Stimulated activated memory B cell treated with anti-CD40 and anti-IgM and Interleukin-4, amounts not matched to agents 10 μg/mL and 1 μg/mL and 100 μg/mL, for 72 hours (primary cell): ENCODE data around the gene STARD7.
A peak's percentile ranks its signal among the peaks of the same experiment; 100 is the strongest.

Experiments
- ATAC-seq: fragments of 150-1000 bp; cut with Tn5 transposase; 2 replicates; pipeline ENCODE4 v1.10.0; 2021
- H3K27ac Mint-ChIP-seq: one replicate; pipeline ENCODE4 v1.8.0; 2022; ENCODE audit warnings: mild to moderate bottlenecking, mixed read lengths
- H3K27me3 Mint-ChIP-seq: one replicate; pipeline ENCODE4 v1.8.0; 2022; ENCODE audit warnings: mixed read lengths
- H3K36me3 Mint-ChIP-seq: one replicate; pipeline ENCODE4 v1.8.0; 2022; ENCODE audit warnings: mixed read lengths
- H3K4me1 Mint-ChIP-seq: one replicate; pipeline ENCODE4 v1.8.0; 2022; ENCODE audit warnings: mixed read lengths
- H3K4me3 Mint-ChIP-seq: one replicate; pipeline ENCODE4 v1.8.0; 2022; ENCODE audit warnings: mild to moderate bottlenecking, moderate library complexity, mixed read lengths
- H3K9me3 Mint-ChIP-seq: one replicate; pipeline ENCODE4 v1.8.0; 2022; ENCODE audit warnings: mixed read lengths

Gene STARD7

GRCh38 chr2:96154506-96155380 is 53.9 kb downstream of the STARD7 start:
- Mint-ChIP-seq H3K4me1 (peaks cover 83% of the 10 kb centered on the region), H3K27ac (peak overlapping the region; percentile 92), H3K4me3 (no peak overlapping the region), H3K27me3 (no peaks in the 10 kb centered on the region), H3K36me3 (no peaks in the 10 kb centered on the region), H3K9me3 (no peaks in the 10 kb centered on the region)
- ATAC-seq = no peak

DNA sequence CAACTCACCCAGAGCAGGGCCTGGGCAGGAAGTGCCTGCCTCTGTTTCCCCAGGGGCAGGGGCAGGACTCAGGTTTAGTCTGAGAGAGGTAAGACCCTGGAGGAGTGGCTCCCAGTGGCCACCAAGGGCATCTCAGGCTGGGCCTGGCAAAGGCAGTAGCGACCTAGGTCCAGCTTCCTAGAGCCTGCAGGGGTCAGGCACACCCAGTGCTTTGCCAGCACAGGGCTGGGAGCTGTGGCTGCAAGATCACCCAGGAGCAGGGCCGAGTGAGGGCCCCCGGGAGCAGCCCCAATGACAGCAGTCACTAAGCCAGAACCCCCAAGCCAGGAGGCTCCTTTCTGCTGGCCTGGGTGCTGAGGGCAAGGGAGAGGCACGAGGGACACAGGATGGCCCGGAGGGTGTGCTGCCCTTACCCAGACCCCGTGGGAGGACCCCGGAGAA is 54.6 kb downstream of the STARD7 start:
- Mint-ChIP-seq H3K9me3 (no peaks in the 10 kb centered on the region), H3K27ac (peak overlapping the region; percentile 92), H3K4me3 (no peak overlapping the region), H3K27me3 (no peaks in the 10 kb centered on the region), H3K4me1 (peaks cover 78% of the 10 kb centered on the region), H3K36me3 (no peaks in the 10 kb centered on the region)
- no peak for ATAC-seq

DNA sequence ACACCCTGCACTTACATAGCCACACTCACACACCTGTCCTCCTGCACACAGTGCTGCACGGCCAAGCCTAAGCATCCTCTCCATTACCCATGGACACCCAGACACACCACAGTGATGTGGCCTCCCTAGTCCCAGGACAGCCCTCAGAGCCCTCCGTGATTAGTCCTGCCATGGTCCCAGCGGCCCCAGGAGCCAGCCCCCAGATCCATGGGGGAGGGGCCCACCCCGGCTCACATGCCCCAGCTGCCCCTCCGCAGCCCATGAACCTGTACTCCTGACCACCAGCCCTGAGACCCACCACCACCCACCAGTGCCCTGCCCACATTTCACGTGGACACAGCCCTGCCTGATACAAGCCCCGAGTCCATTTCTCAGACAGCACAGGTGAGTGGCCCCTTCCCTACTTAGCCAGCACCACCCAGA is 55.3 kb downstream of the STARD7 start:
- H3K36me3 Mint-ChIP-seq = no peaks in the 10 kb centered on the region
- H3K27ac Mint-ChIP-seq = peak overlapping the region; percentile 92
- no peaks in the 10 kb centered on the region for H3K27me3 Mint-ChIP-seq
- ATAC-seq = no peak
- H3K9me3 Mint-ChIP-seq = no peaks in the 10 kb centered on the region
- no peak overlapping the region for H3K4me3 Mint-ChIP-seq
- H3K4me1 Mint-ChIP-seq = peaks cover 78% of the 10 kb centered on the region

DNA sequence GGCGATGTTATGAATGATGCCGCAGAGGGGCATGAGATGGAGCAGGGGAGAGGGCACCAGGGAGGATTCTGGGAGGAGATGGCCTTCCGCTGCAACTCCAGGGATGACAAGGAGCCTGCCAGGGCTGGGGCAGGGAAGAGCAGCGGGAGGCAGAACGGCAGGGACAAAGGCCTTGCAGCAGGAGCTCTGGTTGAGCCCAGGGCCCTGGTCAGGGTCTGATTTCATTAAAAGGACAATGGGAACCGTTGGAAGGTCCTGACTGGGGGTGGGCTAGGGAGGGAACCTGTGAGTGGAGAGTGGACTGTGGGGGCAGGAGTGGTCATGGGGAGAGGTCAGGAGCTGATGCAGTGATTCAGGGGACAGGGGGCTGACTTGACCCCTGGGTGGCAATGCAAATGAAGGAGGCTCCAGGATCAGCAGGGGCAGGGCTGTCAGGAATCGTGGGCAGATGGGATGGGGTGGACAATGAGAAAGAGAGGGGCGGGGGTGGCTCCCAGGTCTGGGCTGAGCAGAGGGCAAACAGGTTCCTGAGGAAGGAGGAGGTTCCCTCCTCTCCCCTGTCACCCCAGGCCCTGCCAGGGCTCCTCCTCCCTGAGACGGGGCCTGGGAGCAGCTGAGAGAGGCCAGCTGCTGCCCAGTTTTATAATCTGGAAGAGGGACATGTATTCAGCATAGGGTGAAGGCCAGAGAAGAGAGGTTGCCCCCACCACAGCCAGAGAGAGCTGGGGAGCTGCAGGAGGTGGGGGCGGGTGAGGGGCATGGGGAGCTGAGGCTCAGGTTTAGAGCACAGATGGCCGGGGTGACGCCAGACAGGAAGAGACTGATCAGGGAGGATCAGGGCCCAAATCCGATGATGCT is 56.1 kb downstream of the STARD7 start:
- ATAC-seq = no peak
- Mint-ChIP-seq H3K27me3 (no peaks in the 10 kb centered on the region), H3K4me3 (no peak overlapping the region), H3K36me3 (no peaks in the 10 kb centered on the region), H3K9me3 (no peaks in the 10 kb centered on the region), H3K4me1 (peaks cover 78% of the 10 kb centered on the region), H3K27ac (peak overlapping the region; percentile 92)

DNA sequence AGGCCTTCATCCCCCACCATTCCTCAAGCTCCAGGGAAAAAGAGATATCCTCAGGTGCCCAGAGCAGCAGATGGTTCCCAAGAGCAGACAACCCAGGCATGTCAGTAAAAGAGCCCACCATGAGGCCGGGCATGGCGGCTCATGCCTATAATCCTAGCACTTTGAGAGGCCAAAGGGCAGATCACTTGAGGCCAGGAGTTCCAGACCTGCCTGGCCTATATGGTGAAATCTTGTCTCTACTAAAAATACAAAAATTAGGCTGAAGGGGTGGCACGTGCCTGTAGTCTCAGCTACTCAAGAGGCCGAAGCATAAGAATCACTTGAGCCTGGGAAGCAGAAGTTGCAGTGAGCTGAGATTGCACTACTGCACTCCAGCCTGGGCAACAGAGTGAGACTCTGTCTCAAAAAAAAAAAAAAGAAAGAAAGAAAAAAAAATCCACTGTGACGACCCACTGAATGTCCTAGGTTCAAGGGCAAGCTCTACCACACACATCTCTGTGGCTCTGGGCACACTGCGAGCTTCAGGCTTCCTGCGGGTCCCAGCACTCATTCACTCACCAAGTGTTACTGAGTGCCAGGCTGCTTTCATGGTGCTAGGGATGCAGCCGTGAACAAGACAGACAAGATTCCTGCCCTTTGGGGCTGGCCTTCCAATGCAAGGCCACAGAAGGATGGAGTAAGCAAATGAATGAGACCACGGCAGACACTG is 56.9 kb downstream of the STARD7 start:
- Mint-ChIP-seq H3K27ac (peak overlapping the region; percentile 92), H3K4me1 (peaks cover 78% of the 10 kb centered on the region), H3K27me3 (no peaks in the 10 kb centered on the region), H3K4me3 (no peak overlapping the region), H3K9me3 (no peaks in the 10 kb centered on the region), H3K36me3 (no peaks in the 10 kb centered on the region)
- no peak for ATAC-seq

DNA sequence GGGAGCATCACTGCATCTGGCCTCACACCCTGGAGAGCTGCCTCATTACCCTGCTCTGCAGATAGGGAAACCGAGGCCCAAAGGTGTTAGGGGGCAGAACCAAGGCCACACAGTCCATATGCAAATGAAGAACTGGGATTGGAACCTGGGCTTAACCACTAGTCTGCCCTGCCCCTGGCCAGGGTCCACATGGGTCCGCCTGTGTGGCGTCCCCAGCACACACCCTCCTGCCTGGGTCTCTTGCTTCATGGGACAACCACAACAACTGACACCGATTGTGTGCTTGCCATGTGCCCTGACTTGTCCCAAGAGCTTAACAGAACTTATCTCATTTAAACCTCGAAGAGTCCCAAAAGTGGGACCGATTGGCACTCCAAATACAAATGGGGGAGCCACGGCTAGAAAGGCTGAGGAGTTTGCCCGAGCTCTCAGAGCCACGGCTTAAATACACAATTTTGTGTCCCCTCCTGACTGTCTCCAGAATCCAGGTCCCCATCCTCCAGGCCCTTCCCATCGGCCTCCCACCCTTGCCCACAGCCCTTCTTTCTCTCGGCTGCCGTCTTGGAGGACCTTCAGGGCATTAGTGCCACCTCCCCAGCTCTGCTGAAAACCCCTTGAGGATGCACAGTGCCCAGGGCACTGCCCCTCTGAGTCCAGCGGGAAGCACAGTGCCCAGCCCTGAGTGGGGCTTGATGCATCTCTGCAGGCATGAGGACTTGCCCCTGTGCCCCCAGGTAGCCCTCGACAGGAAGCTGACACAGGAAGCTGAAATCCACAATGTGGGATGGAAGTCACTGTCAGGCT is 57.6 kb downstream of the STARD7 start:
- H3K4me1 Mint-ChIP-seq = peaks cover 78% of the 10 kb centered on the region
- no peak for ATAC-seq
- H3K27me3 Mint-ChIP-seq = no peaks in the 10 kb centered on the region
- no peaks in the 10 kb centered on the region for H3K36me3 Mint-ChIP-seq
- no peaks in the 10 kb centered on the region for H3K9me3 Mint-ChIP-seq
- H3K4me3 Mint-ChIP-seq = no peak overlapping the region
- H3K27ac Mint-ChIP-seq = peak overlapping the region; percentile 92

GRCh38 chr2:96150007-96150640 is 58.5 kb downstream of the STARD7 start:
- H3K4me1 Mint-ChIP-seq = peaks cover 76% of the 10 kb centered on the region
- H3K27ac Mint-ChIP-seq = peak overlapping the region; percentile 66
- H3K9me3 Mint-ChIP-seq = no peaks in the 10 kb centered on the region
- ATAC-seq = no peak
- no peaks in the 10 kb centered on the region for H3K36me3 Mint-ChIP-seq
- no peaks in the 10 kb centered on the region for H3K27me3 Mint-ChIP-seq
- no peak overlapping the region for H3K4me3 Mint-ChIP-seq

DNA sequence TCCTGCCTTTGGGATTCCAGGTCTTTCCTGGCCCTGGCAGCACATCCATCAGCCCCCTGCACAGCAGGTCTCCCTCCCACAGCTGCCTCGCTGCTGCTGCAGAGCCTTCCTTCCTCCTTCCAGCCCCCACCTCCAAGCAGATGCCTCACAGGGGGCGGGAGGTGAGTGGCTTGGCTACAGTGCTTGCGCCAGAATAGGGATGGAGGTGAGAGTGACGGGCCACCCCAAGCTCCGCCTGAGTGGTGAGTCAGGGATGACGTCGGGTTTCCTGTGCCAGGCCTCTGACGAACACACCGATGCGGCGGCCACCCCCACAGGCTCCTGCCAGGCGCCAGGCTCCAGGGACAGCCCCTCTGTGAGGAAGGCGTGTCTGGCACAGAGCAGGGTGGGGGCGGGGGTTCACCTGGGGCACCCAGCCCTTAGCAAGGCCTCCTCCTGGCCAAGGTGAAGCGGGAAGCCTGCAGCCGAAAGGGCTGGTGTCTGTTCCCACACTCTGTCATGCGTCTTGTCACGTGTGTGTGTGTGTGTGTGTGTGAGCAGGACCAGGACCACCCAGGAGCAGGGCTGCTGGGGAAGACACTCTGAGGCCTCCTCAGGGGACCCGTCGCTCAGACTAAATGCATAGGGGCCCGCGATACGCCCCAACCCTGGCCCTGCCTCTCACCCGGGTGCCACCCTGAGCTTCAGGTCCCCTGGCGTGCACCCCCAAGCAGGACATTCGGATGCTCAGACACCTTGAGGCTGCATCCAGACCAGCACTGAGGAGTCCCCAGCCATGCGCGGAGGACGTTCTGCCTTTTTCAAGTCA is 60.0 kb downstream of the STARD7 start:
- Mint-ChIP-seq H3K9me3 (no peaks in the 10 kb centered on the region), H3K27me3 (no peaks in the 10 kb centered on the region)

DNA sequence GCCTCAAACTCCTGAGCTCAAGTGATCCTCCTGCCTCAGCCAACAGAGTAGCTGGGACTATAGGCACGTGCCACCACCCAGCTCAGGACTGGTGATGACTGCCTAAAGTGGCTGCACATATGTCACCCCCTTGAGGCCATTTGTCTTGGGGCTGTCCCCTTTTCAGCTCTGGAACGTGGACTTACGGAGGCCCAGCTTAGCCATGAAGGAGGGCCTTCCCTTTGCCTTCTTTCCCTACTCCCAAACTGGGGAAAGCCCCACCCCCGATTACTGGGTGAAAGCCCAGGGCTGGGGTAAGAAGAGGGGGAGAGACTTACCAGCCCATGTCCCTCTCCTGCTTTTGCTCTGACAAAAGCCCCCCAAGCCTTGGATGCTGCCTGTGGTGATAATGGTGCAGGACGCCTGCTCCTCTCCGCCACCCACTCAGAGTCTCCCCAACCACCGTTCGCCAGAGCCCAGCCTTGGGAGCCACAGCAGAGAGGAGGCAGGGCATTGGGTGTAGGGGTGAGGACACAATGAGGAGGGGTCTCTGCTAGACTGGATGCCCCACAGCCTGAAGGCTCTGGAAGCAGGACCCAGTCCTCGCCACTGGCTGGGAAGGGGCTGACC is 60.9 kb downstream of the STARD7 start:
- ATAC-seq = no peak
- Mint-ChIP-seq H3K9me3 (no peaks in the 10 kb centered on the region), H3K27me3 (no peaks in the 10 kb centered on the region), H3K4me3 (peak overlapping the region; percentile 49), H3K27ac (peak overlapping the region; percentile 96), H3K36me3 (peaks cover 19% of the 10 kb centered on the region), H3K4me1 (peaks cover 78% of the 10 kb centered on the region)

More for the DNA sequence above, 60.0 kb downstream of the STARD7 start:
- peak; percentile 74 for ATAC-seq
- Mint-ChIP-seq H3K4me1 (peaks cover 74% of the 10 kb centered on the region), H3K36me3 (peaks cover 11% of the 10 kb centered on the region), H3K4me3 (peak overlapping the region; percentile 65), H3K27ac (peak overlapping the region; percentile 96)

DNA sequence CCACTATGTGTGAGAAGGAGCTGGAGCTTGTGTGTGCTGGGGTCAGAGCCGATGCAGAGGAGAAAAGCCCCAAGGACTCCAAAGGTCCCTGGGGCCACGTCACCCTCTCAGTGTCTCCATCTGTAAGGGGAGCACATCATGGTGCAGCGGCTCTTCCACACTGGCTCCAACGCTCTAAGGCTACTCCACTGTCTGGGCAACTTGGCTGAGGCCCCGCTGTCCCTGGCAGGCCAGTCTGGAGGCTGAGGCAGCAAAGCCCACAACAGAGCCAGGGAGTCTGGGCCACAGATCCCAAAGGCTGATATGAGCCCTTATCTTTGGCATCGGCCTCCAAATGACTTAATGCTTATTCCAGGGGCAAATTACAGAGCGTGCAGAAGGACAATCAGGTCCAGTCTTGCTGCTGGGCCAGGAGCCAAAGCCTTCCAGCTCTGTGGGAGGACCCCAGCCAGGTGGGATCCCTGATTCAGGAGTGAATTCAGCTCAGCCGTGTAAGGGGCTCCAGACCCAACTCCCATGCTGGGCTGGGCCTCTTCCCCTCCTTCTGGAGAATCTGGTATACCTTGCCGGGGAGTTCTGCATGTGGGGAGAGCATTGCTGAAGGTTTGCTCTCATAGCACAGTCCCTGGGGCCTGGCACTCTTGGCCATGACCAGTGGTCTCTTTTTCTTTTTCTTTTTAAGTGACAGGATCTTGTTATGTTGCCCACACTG is 61.6 kb downstream of the STARD7 start:
- Mint-ChIP-seq H3K4me1 (peaks cover 82% of the 10 kb centered on the region), H3K9me3 (no peaks in the 10 kb centered on the region), H3K27me3 (no peaks in the 10 kb centered on the region), H3K36me3 (peaks cover 26% of the 10 kb centered on the region), H3K27ac (peak overlapping the region; percentile 96), H3K4me3 (peak overlapping the region; percentile 93)
- ATAC-seq = no peak

DNA sequence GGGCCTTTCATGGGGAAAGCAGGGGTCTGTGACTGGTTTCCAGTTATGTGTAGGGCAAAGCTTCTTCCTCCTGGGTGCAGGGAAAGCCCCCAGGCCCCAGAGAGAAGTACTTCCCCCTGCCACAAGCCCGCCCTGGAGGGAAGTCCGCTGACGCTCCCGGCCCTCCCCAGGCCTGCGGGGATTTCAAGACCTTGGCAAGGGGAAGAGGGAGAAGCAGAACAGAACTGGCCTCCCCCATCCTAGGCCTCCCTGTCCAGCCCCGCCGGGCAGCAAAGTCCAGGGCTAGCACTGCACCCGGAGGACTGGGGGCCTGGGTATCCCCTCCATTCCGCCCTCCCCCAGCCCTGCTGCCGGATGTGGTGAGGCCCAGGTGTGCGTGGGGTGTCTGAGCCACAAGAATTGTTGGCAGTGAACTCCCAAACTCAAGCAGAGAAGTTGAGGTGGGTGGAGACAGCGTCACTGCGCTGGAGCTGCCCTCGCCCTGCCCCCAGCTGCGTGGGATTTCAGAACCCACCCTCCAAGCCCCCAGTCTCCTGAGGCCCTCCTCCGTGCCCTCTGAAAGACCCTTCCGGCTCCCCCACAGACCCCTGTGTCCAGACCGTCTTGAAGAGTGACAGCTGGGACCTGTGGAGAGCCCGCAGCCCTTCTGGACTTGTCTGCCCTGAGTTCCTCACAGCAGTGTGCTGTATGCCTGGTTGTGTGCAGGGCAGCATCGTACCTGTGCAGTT is 62.3 kb downstream of the STARD7 start:
- H3K4me3 Mint-ChIP-seq = peak overlapping the region; percentile 93
- peak overlapping the region; percentile 96 for H3K27ac Mint-ChIP-seq
- H3K9me3 Mint-ChIP-seq = no peaks in the 10 kb centered on the region
- peaks cover 82% of the 10 kb centered on the region for H3K4me1 Mint-ChIP-seq
- peaks cover 27% of the 10 kb centered on the region for H3K36me3 Mint-ChIP-seq
- H3K27me3 Mint-ChIP-seq = no peaks in the 10 kb centered on the region
- peak; percentile 64 for ATAC-seq

DNA sequence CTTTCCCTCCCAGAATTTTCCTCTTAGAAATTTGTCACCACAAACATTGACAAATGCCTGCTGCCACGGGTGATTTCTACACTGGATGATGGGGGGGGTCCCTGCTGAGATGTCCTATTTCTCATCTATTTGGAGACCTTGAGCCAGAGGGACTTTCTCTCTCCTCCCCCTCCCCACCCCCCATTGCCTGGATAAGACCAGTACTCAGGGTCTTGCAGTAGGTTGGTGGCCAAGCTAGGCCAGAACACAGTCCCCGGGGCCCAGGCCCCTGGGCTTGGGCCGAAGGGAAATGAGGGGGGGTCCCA is 62.8 kb downstream of the STARD7 start:
- peaks cover 27% of the 10 kb centered on the region for H3K36me3 Mint-ChIP-seq
- H3K4me3 Mint-ChIP-seq = peak overlapping the region; percentile 93
- peak overlapping the region; percentile 96 for H3K27ac Mint-ChIP-seq
- H3K9me3 Mint-ChIP-seq = no peaks in the 10 kb centered on the region
- ATAC-seq = peak; percentile 0
- H3K4me1 Mint-ChIP-seq = peaks cover 82% of the 10 kb centered on the region
- H3K27me3 Mint-ChIP-seq = no peaks in the 10 kb centered on the region
